ENCODE data around the gene LRP3. TPM values are rescaled to one million over a fixed set of nuclear protein-coding genes. Genes with fewer than 3 reads are reported as not detected.

Gene LRP3
- total and polyA plus RNA-seq, 12 donors: 8.5 to 23.6 (median 15.9) TPM

DNA sequence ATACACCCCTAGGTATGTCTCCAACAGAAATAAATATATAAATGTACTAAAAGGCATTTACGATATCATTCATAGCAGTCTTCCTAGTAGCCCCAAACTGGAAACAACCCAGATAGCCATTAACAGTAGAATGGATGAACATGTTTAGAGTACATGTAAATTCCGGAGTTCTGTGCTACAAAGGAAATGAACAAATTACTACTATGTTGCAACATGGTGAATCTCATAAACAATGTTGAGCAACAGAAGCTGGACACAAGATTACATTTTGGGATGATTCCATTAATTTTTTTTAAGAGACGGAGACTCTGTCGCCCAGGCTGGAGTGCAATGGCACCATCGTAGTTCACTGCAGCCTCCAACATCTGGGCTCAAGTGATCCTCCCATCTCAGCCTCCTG lies 37.4 kb downstream of the LRP3 start:
- H3K27me3 ChIP-seq: peaks cover 15 to 86% (median 52%) of the 10 kb centered on the region in 7 donors
- DNase-seq (no peak), ATAC-seq (no peak)
- 81 to 84% methylated on average over 5 of the region's 5 CpGs for WGBS, 2 donors
- TF ChIP-seq, protein P1, sequence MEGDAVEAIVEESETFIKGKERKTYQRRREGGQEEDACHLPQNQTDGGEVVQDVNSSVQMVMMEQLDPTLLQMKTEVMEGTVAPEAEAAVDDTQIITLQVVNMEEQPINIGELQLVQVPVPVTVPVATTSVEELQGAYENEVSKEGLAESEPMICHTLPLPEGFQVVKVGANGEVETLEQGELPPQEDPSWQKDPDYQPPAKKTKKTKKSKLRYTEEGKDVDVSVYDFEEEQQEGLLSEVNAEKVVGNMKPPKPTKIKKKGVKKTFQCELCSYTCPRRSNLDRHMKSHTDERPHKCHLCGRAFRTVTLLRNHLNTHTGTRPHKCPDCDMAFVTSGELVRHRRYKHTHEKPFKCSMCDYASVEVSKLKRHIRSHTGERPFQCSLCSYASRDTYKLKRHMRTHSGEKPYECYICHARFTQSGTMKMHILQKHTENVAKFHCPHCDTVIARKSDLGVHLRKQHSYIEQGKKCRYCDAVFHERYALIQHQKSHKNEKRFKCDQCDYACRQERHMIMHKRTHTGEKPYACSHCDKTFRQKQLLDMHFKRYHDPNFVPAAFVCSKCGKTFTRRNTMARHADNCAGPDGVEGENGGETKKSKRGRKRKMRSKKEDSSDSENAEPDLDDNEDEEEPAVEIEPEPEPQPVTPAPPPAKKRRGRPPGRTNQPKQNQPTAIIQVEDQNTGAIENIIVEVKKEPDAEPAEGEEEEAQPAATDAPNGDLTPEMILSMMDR (IDR thresholded peaks at IDR 0.05): no peak
- H3K27ac ChIP-seq: no peak overlapping the region
- peaks cover 0 to 15% (median 0%) of the 10 kb centered on the region in 9 donors for H3K4me1 ChIP-seq
- intact Hi-C loops (cut with DNase I): loop anchor here in 3 of 10 donors (10.0 kb wide), 1 partner anchor 543 kb away; no protein-coding TSS in a partner anchor
- H3K9me3 ChIP-seq: peaks cover 0 to 28% (median 20%) of the 10 kb centered on the region in 11 donors
- no peak overlapping the region for H3K4me3 ChIP-seq
- no peaks in the 10 kb centered on the region for H3K36me3 ChIP-seq

DNA sequence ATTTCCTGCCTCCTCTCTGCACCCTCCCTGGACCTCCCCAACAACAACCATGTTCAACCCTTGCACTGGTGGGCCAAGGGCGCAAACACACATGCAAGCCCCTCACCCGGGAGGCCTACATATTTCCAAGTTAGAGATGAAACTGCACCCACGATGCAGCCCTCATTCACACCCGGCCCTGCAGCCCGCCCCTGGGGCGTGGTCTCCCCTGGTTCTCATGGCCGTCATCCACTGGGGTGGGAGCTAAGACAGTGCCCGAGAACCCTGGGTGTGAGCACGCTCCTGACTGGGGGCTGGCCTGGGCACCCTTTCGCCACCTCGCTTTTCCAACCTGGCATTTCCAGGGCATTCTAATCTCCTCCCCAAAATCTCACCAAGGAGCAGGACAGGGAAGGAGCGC lies 38.5 kb downstream of the LRP3 start:
- H3K9me3 ChIP-seq: peaks cover 0 to 21% (median 14%) of the 10 kb centered on the region in 11 donors
- ATAC-seq (no peak), DNase-seq (no peak)
- H3K4me3 ChIP-seq: no peak overlapping the region
- no peak overlapping the region for H3K27ac ChIP-seq
- H3K27me3 ChIP-seq: peaks cover 4 to 76% (median 40%) of the 10 kb centered on the region in 7 donors
- intact Hi-C loops (cut with DNase I): loop anchor here in 3 of 10 donors (2.0 to 10.0 kb wide), 2 partner anchors 178 to 542 kb away; no protein-coding TSS in a partner anchor
- no peaks in the 10 kb centered on the region for H3K36me3 ChIP-seq
- H3K4me1 ChIP-seq: peaks cover 0 to 13% (median 0%) of the 10 kb centered on the region in 9 donors
- WGBS, 2 donors: 60 to 63% methylated on average over 12 of the region's 12 CpGs
- TF ChIP-seq, protein P1 (IDR thresholded peaks at IDR 0.05): no peak

DNA sequence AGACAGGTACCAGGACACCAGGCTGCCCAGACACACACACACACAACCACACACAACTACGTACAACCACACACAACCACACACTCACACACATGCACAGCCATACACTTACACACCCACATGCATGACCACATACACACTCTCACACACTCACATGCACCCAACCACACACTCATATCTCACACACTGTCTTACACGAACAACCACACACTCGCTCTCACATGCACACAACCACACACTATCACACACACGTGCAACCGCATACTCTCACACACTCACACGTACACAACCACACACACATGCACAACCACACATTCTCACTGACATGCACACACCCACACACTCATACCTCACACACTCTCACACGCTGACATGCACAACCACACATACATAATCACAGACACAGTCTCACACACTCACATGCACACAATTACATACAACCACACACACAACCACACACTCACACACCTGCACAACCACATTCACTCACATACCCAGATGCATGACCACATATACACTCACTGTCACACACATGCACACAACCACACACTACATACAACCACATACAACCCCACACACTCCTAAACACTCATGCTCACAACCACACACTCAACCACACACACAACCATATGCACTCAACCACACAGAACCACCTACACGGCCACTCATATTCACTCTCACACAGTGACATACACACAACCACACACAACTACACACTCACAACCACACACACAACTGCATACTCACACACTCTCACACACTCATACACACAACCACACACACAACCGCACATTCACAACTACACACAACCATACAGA lies 39.1 kb downstream of the LRP3 start:
- TF ChIP-seq, protein P1 (IDR thresholded peaks at IDR 0.05): no peak
- H3K9me3 ChIP-seq: peaks cover 0 to 15% (median 8%) of the 10 kb centered on the region in 11 donors
- ATAC-seq (no peak), DNase-seq (no peak)
- no peak overlapping the region for H3K27ac ChIP-seq
- no peak overlapping the region for H3K4me3 ChIP-seq
- 93 to 94% methylated on average over 9 of the region's 9 CpGs for WGBS, 2 donors
- H3K27me3 ChIP-seq: peaks cover 4 to 70% (median 37%) of the 10 kb centered on the region in 7 donors
- intact Hi-C loops (cut with DNase I): loop anchor here in 3 of 10 donors (2.0 to 10.0 kb wide), 2 partner anchors 178 to 542 kb away; no protein-coding TSS in a partner anchor
- no peaks in the 10 kb centered on the region for H3K36me3 ChIP-seq
- peaks cover 0 to 13% (median 0%) of the 10 kb centered on the region in 9 donors for H3K4me1 ChIP-seq

DNA sequence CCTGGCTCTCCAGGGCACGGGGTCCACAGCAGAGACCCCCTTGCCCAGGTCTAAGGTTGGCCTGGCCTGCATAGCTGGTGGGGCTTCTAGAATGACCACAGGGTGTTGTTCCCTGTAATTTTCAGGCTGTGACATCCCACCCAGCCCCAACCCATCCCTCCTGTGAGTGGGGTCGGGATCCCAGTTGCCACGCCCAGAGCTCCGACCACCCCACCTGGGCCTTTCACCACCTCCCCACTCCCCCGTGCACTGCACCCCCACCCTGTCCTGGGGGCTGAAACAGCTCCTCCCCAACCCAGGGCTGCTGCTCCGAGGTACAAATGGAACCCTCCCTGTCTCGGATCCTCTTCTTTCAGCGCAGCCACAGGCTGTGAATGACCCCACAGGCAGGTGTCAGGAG lies 40.0 kb downstream of the LRP3 start:
- Histone ChIP-seq H3K9me3 (peaks cover 0 to 6% (median 0%) of the 10 kb centered on the region in 11 donors), H3K4me3 (no peak overlapping the region), H3K27ac (no peak overlapping the region), H3K27me3 (peaks cover 4 to 62% (median 37%) of the 10 kb centered on the region in 7 donors), H3K36me3 (no peaks in the 10 kb centered on the region), H3K4me1 (peaks cover 0 to 13% (median 0%) of the 10 kb centered on the region in 9 donors)
- DNase-seq (no peak), ATAC-seq (no peak)
- TF ChIP-seq, protein P1 (IDR thresholded peaks at IDR 0.05): no peak
- 67 to 75% methylated on average over 8 of the region's 8 CpGs for WGBS, 2 donors
- intact Hi-C loops (cut with DNase I): loop anchor here in 8 of 10 donors (2.0 to 10.0 kb wide), 3 partner anchors 173 to 541 kb away; no protein-coding TSS in a partner anchor

All from heart right ventricle (tissue), 16 donors.